HG03139 (cell line): Measurements from ENCODE around the gene COMP.

Experiments used
- ATAC-seq: cut with Tn5 transposase; IDR thresholded peaks from one replicate; pipeline ENCODE4 v1.9.1; 2021; ENCODE audit not compliant: unreplicated experiment

Gene COMP

GRCh38 chr19:18783958-18784785, 6.9 kb downstream of the COMP start:
- ATAC-seq: no peak

GRCh38 chr19:18782559-18783225, 8.4 kb downstream of the COMP start:
- ATAC-seq: no peak

DNA sequence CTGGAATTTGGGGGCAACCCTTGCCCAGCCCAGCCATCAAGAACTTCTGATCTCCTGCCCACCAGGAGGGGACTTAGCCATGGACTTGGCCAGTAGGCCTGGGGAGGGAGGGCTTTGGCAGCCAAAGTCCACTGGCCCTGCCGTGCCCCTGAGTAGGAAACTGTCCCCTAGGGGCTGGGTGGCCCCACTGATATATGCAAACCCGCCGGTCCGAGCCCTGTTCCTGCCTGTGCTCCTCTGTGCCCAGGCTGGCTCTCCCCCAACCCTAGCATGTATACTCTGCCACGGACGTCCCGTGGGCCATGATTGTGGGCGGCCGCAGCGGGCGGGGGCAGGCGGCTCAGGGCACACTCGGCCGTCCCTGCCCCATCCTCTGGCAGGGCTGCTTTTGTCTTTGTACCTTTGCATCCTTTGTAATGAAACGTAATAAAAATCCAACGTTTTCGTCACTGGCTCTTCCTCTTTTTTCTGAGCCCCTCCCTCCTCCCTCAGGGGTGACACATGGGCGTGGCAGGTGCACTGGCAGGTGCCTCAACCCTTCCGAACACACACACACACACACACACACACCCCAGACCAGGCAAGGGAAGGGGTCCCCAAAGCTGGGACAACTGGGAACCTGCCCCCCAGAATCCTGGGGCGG, 9.1 kb downstream of the COMP start:
- no peak for ATAC-seq

GRCh38 chr19:18781047-18781600, 10.0 kb downstream of the COMP start:
- no peak for ATAC-seq

GRCh38 chr19:18780631-18781030, 10.5 kb downstream of the COMP start:
- no peak for ATAC-seq

GRCh38 chr19:18780081-18780480, 11.0 kb downstream of the COMP start:
- no peak for ATAC-seq

GRCh38 chr19:18778826-18779495, 12.1 kb downstream of the COMP start:
- no peak for ATAC-seq

DNA sequence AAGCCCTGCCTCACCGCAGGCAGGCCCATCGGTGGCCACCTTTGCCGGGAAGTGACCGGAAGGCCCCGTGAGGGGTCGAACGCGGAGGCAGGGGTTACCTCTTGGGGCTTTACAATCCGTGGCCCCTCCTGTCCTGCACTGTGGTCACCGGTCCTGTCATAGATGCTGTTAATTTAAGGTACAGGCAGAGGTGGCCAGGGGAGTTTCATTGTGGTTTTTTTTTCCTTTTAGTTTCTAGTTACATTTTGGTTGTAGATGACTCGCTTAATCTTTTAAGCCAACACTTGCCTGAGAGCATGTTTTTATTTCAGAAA, 13.1 kb downstream of the COMP start:
- ATAC-seq: no peak

GRCh38 chr19:18777301-18778075, 13.6 kb downstream of the COMP start:
- ATAC-seq: no peak

GRCh38 chr19:18776736-18777135, 14.4 kb downstream of the COMP start:
- ATAC-seq: no peak

DNA sequence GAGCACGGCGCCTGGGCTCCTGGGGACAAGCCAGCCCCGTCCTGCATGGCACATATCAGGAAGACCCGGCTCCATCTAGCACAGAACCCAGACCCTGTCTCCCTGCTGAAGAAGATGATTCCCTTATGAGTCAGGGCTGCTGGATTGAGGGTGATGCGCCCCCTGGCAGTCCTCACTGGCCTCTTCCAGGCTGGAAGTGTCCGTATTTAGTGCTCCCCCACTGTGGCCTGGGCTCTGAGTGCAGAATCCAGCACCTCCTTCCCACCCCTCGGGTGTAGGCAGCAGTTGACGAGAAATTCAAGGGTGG, 14.9 kb downstream of the COMP start:
- ATAC-seq: no peak

DNA sequence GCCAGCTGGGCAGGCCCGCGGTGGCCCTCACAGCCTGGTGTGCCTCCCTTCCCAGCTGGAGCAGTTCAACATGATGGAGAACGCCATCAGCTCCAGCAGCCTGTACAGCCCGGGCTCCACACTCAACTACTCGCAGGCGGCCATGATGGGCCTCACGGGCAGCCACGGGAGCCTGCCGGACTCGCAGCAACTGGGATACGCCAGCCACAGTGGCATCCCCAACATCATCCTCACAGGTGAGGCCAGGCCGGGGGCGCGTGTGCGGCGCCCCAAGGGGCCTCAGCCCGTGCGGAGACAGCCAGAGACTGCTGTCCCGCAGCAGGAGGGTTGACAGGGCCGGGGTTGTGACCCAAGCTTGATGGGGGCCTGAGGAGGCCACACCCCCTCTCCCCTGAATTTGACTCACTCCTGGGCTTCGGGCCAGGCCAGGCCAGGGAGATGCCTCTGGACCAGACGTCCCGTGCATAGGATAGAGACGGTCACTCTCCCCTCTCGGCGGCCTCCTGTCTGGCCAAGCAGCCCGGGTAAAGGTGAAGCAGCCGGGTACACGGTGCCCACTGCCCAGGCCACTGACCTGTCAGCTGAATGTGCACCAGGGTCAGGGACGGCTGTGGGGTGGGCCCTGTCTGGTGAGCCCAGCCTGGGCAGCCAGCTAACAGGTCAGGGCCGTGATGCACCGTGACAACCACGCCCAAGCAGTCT, 15.4 kb downstream of the COMP start:
- no peak for ATAC-seq

GRCh38 chr19:18774782-18775444, 16.2 kb downstream of the COMP start:
- ATAC-seq: no peak

- no peak for ATAC-seq
Measured at GRCh38 chr19:18774107-18774506, 17.0 kb downstream of the COMP start.

DNA sequence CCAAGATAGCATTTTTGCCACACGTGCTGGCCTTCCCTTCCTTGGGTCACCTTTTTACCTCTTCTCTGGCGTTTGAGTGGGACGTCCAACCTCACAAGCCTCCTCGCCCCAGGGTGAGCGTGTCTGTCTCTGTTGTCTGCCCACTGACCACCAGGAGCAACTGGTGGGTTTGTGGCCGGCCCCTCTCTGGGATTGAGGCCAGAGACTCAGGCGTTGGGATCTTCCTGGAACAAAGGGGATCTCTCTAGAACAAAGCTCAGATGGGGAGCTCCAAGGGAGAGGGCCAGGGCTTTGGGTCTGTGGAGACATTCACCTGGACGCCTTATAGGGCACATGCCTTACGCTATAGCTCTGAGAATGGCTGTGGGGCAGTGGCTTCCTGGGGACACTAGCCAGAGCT, 17.4 kb downstream of the COMP start:
- no peak for ATAC-seq

DNA sequence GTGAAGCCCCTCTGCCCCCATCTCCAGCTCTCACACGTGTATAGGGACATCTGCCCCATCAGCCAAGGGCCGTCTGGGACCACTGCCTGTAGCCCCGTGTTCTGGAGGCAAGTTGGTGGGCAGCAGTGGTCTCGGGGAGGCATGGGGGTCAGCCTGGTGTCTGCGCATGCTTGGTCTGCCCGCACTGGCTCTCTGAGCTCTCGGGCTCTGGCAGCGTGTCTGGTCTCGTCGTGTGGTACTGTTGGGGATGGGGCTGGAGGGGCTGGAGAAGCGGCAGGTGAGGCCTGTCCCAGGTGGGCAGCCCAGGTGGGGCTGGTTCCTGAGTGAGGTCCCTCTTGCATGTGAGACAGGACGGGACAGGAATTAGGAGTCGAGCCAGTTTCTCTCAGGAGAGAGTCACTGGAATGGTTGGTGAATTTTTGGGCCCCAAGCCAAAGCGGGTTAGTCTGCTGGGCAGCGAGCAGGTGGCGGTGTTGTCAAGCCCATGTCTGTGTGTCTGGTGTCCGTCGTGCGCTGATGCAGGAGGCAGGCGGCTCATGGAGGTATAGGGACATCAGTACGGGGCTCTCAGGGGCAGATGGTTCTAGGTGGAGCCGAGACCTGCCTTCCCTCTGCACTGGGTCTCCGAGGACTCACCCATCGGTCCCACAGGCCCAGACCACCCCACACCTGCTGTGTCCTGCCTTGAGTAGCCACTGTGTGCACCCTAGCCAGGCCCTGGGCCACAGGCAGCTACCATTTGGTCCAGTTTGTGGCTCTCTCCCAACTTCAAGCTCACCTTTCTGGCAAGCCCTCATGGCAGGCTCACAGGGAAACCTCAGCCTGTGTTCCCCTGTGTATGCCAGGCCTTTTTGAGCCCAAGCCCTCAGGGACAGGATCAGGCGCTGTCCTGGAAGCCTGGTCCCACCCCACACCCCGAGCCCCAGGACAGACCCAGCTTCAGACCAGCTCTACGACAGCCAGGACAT, 18.2 kb downstream of the COMP start:
- ATAC-seq: no peak

GRCh38 chr19:18771328-18772242, 19.5 kb downstream of the COMP start:
- ATAC-seq: no peak
